Measurements from ENCODE around the gene ARL8B.
"Not testable (repeated sequence)": the region's sequence is repeated elsewhere in the genome, so short reads cannot be mapped to it uniquely, and the experiment has no call there.

ARL8B gene

GRCh38 chr3:5110337-5110736 is 11.8 kb upstream of the ARL8B start:
- no peak overlapping the region for H3K4me3 ChIP-seq (ENCODE audit: low read depth, low read length)

- H3K4me3 ChIP-seq (ENCODE audit: low read depth, low read length): no peak overlapping the region
Measured at GRCh38 chr3:5112043-5112442, 10.0 kb upstream of the ARL8B start.

GRCh38 chr3:5113726-5114125 is 8.4 kb upstream of the ARL8B start:
- H3K4me3 ChIP-seq (ENCODE audit: low read depth, low read length): not testable (repeated sequence)

- H3K4me3 ChIP-seq (ENCODE audit: low read depth, low read length): no peak overlapping the region
Measured at GRCh38 chr3:5115506-5116162, 6.5 kb upstream of the ARL8B start.

GRCh38 chr3:5116538-5116937 is 5.6 kb upstream of the ARL8B start:
- no peak overlapping the region for H3K4me3 ChIP-seq (ENCODE audit: low read depth, low read length)

- H3K4me3 ChIP-seq (ENCODE audit: low read depth, low read length): no peak overlapping the region
Measured at GRCh38 chr3:5120446-5120845, 1.6 kb upstream of the ARL8B start.

- peak overlapping the region; percentile 87 for H3K4me3 ChIP-seq (ENCODE audit: low read depth, low read length)
Measured at GRCh38 chr3:5122741-5123706, 932 bp downstream of the ARL8B start.

- H3K4me3 ChIP-seq (ENCODE audit: low read depth, low read length): no peak overlapping the region
Measured at GRCh38 chr3:5123937-5124336, 1.8 kb downstream of the ARL8B start.

- H3K4me3 ChIP-seq (ENCODE audit: low read depth, low read length): no peak overlapping the region
Measured at GRCh38 chr3:5126586-5126985, 4.5 kb downstream of the ARL8B start.

GRCh38 chr3:5128849-5129248 is 6.8 kb downstream of the ARL8B start:
- no peak overlapping the region for H3K4me3 ChIP-seq (ENCODE audit: low read depth, low read length)

GRCh38 chr3:5133239-5134018 is 11.3 kb downstream of the ARL8B start:
- H3K4me3 ChIP-seq (ENCODE audit: low read depth, low read length): no peak overlapping the region

- no peak overlapping the region for H3K4me3 ChIP-seq (ENCODE audit: low read depth, low read length)
Measured at GRCh38 chr3:5134019-5134391, 11.9 kb downstream of the ARL8B start.

- H3K4me3 ChIP-seq (ENCODE audit: low read depth, low read length): no peak overlapping the region
Measured at GRCh38 chr3:5134499-5134898, 12.4 kb downstream of the ARL8B start.

GRCh38 chr3:5136211-5136918 is 14.3 kb downstream of the ARL8B start:
- H3K4me3 ChIP-seq (ENCODE audit: low read depth, low read length): no peak overlapping the region

- H3K4me3 ChIP-seq (ENCODE audit: low read depth, low read length): no peak overlapping the region
Measured at GRCh38 chr3:5136919-5137429, 14.9 kb downstream of the ARL8B start.

GRCh38 chr3:5138214-5138981 is 16.3 kb downstream of the ARL8B start:
- no peak overlapping the region for H3K4me3 ChIP-seq (ENCODE audit: low read depth, low read length)

GRCh38 chr3:5140230-5140621 is 18.1 kb downstream of the ARL8B start:
- no peak overlapping the region for H3K4me3 ChIP-seq (ENCODE audit: low read depth, low read length)

- no peak overlapping the region for H3K4me3 ChIP-seq (ENCODE audit: low read depth, low read length)
Measured at GRCh38 chr3:5140839-5141238, 18.7 kb downstream of the ARL8B start.

GRCh38 chr3:5141760-5142159 is 19.7 kb downstream of the ARL8B start:
- H3K4me3 ChIP-seq (ENCODE audit: low read depth, low read length): no peak overlapping the region

- no peak overlapping the region for H3K4me3 ChIP-seq (ENCODE audit: low read depth, low read length)
Measured at GRCh38 chr3:5143464-5143863, 21.4 kb downstream of the ARL8B start.
